K562 (cell line): ENCODE measurements around the gene ZNF716. TPM values are rescaled to one million over a fixed set of nuclear protein-coding genes. Genes with fewer than 3 reads are reported as not detected.

Experiments
- ATAC-seq: fragments of 200-7000 bp; cut with Tn5 transposase; 3 replicates; pipeline ENCODE4 v1.9.1; 2020; ENCODE audit warnings: moderate library complexity
- BruUV-seq: library from RNA; stranded (reverse); fragments of 400-500 nt; replicated peaks from 2 replicates; lab custom pipeline; 2021; lab: Mats Ljungman, UMichigan
- CTCF ChIA-PET: fragments of 300-600 bp; formaldehyde crosslinking; extraction: SDS; loops from one replicate; lab custom pipeline; 2021; ENCODE audit warnings: low intra/inter-chr PET ratio; lab: Yijun Ruan, JAX
- POLR2A ChIA-PET: fragments of 300-600, 350-650 bp; sonication (Branson Sonifier 250); formaldehyde crosslinking; extraction: SDS; loops from one replicate; lab custom pipeline; 2021; ENCODE audit warnings: antibody characterized with exemption, inconsistent platforms; lab: Yijun Ruan, JAX
- DNase-seq, 4 experiments: peaks; one replicate each; pipeline versions ENCODE4 v3.0.0 to v3.0.0-alpha.2; 2011 to 2018; ENCODE audit warnings: low spot score in 3 of 4, mixed read lengths in 3 of 4; ENCODE audit errors: extremely low read depth in 1 of 4
- FAIRE-seq: peaks from 2 replicates; lab custom pipeline; 2011; peaks lifted over from hg19 to GRCh38; lab: Jason Lieb, UNC
- H2AFZ ChIP-seq: 2 replicates; pipeline ENCODE4 v1.6.0; 2011; ENCODE audit warnings: low read depth, low read length, control low read depth, inconsistent platforms
- H3K27ac ChIP-seq: fragments of 200-600 bp; 3 replicates; pipeline ENCODE4 v1.8.0; 2011; ENCODE audit warnings: low read depth, mild to moderate bottlenecking, control low read depth, inconsistent platforms, low read length, moderate library complexity, mixed read lengths; ENCODE audit errors: extremely low read depth
- H3K27me3 ChIP-seq, 2 experiments: fragments of 300-600 bp in 1 of 2; 2 replicates in 1 of 2; 3 replicates in 1 of 2; pipeline versions ENCODE4 v1.6.0 to v1.8.0; 2011; ENCODE audit warnings: inconsistent platforms in 2 of 2, low read length in 2 of 2, mild to moderate bottlenecking in 1 of 2, mixed read lengths in 1 of 2, moderate library complexity in 1 of 2; ENCODE audit not compliant: control insufficient read depth in 2 of 2, insufficient read depth in 2 of 2
- H3K36me3 ChIP-seq: fragments of 300-600 bp; 3 replicates; pipeline ENCODE4 v1.8.0; 2011; ENCODE audit warnings: mild to moderate bottlenecking, low read length, inconsistent platforms; ENCODE audit not compliant: control insufficient read depth, insufficient read depth
- H3K4me1 ChIP-seq, 2 experiments: fragments of 200-600 bp in 1 of 2; replicated peaks in 1 of 2; 2 replicates in 1 of 2; 3 replicates in 1 of 2; pipeline versions ENCODE4 v1.5.1 to v1.8.0; 2011; ENCODE audit warnings: inconsistent platforms in 2 of 2, low read length in 2 of 2, mild to moderate bottlenecking in 1 of 2, mixed read lengths in 1 of 2, moderate library complexity in 1 of 2; ENCODE audit not compliant: control insufficient read depth in 2 of 2, insufficient read depth in 2 of 2
- H3K4me2 ChIP-seq: 2 replicates; pipeline ENCODE4 v1.6.1; 2011; ENCODE audit warnings: low read length, control low read depth, inconsistent platforms, mixed read lengths; ENCODE audit not compliant: insufficient read depth
- H3K4me3 ChIP-seq: fragments of 200-600 bp; sonication (generic), shearing (Covaris generic); 2 replicates; pipeline ENCODE4 v1.5.1; 2016; ENCODE audit warnings: control low read depth, inconsistent platforms
- H3K79me2 ChIP-seq: fragments of 200-600 bp; 3 replicates; pipeline ENCODE4 v1.8.0; 2011; ENCODE audit warnings: low read length, inconsistent platforms; ENCODE audit not compliant: control insufficient read depth, insufficient read depth
- H3K9ac ChIP-seq, 2 experiments: 2 replicates each; pipeline versions ENCODE4 v1.6.0 to v1.6.1; 2011; ENCODE audit warnings: low read depth in 2 of 2, low read length in 2 of 2, control low read depth in 1 of 2, inconsistent platforms in 1 of 2, mild to moderate bottlenecking in 1 of 2, mixed read lengths in 1 of 2; ENCODE audit not compliant: insufficient read depth in 1 of 2
- H3K9me1 ChIP-seq: one replicate; pipeline ENCODE4 v1.6.0; 2011; ENCODE audit warnings: inconsistent platforms, mild to moderate bottlenecking, low read length, moderate library complexity; ENCODE audit not compliant: control insufficient read depth, insufficient read depth
- H3K9me3 ChIP-seq: replicated peaks from 2 replicates; pipeline ENCODE4 v1.5.1; 2011; ENCODE audit warnings: low read depth, low read length, inconsistent platforms; ENCODE audit not compliant: control insufficient read depth, insufficient read depth
- H4K20me1 ChIP-seq: replicated peaks from 2 replicates; pipeline ENCODE4 v1.6.1; 2011; ENCODE audit warnings: low read length, inconsistent platforms, mixed read lengths; ENCODE audit not compliant: control insufficient read depth, insufficient read depth
- ATF4 ChIP-seq: fragments of 450-650 bp; formaldehyde crosslinking; IDR thresholded peaks from 2 replicates; pipeline ENCODE4 v1.4.0; 2022; ENCODE audit warnings: mild to moderate bottlenecking, moderate library complexity
- BCOR ChIP-seq: fragments of 450-650 bp; IDR thresholded peaks from 2 replicates; pipeline ENCODE4 v1.6.1; 2016
- E4F1 ChIP-seq: fragments of 250-450 bp; sonication (Bioruptor Pico); IDR thresholded peaks from 2 replicates; pipeline ENCODE4 v1.5.0; 2021; ENCODE audit warnings: mild to moderate bottlenecking, borderline replicate concordance
- KAT2B ChIP-seq: IDR thresholded peaks from one replicate; pipeline ENCODE4 v1.6.1; 2012; ENCODE audit warnings: low read depth, mild to moderate bottlenecking, control low read depth, inconsistent platforms, low read length, moderate library complexity
- PBX2 ChIP-seq, 2 experiments: IDR thresholded peaks in 1 of 2; conservative IDR thresholded peaks in 1 of 2; 2 replicates each; pipeline ENCODE4 v1.6.1; 2016; ENCODE audit warnings: low read depth in 2 of 2, mild to moderate bottlenecking in 1 of 2, missing compliant biosample characterization in 1 of 2, missing genetic modification characterization in 1 of 2, moderate library complexity in 1 of 2
- POLR2A ChIP-seq: fragments of 450-650 bp; conservative IDR thresholded peaks from 2 replicates; pipeline ENCODE4 v1.6.1; 2016
- POU5F1 ChIP-seq: fragments of 150-350 bp; IDR thresholded peaks from 2 replicates; pipeline ENCODE4 v1.6.1; 2014; ENCODE audit warnings: borderline replicate concordance, low read length, low read depth, mild to moderate bottlenecking; ENCODE audit not compliant: partially characterized antibody
- WGBS: fragments of 100-300 bp; shearing (Covaris generic); methylation state at CpG from one replicate; pipeline ENCODE4 v1.1.6; 2016; ENCODE audit warnings: low coverage, mixed read lengths; ENCODE audit not compliant: insufficient coverage; ENCODE audit errors: missing lambda C conversion rate; 5-methylcytosine and 5-hydroxymethylcytosine counted together
- in situ Hi-C: fragments of 300-500 bp; cut with MboI; formaldehyde crosslinking; loops from 4 replicates; pipeline ENCODE4 v1.15.0; 2018; ENCODE audit warnings: inconsistent platforms, mixed read lengths
- intact Hi-C: fragments of 100-400 bp; cut with micrococcal nuclease; formaldehyde crosslinking; loops from 2 replicates; pipeline ENCODE4 v1.14.2; 2022
- polyA plus RNA-seq, 8 experiments: library from polyadenylated mRNA; depleted of rRNA in 4 of 8; stranded (reverse) in 5 of 8; unstranded in 3 of 8; fragments of >200 nt; fragmentation: Nextera tagmentation in 2 of 8; fragmentation: Illumina TruSeq in 1 of 8; extraction: Ambion mirVana in 2 of 8; extraction: Trizol in 1 of 8; gene quantifications; 2 replicates each; pipeline versions ENCODE4 v1.2.1 to v1.2.3, GENCODE V29; 2011 to 2014; ENCODE audit warnings: inconsistent platforms in 1 of 8, missing spikeins in 1 of 8
- total RNA-seq, 7 experiments: library from RNA; depleted of rRNA in 6 of 7; stranded (reverse); fragments of >200 nt in 6 of 7; fragmentation: Illumina TruSeq in 2 of 7; extraction: Trizol in 2 of 7; gene quantifications; 2 replicates each; pipeline versions ENCODE4 v1.2.1 to v1.2.3, GENCODE V29; 2011 to 2021; ENCODE audit warnings: low replicate concordance in 1 of 7

The ZNF716 gene
- total and polyA plus RNA-seq, 9 of the 15 experiments (the other 6 are each of a cell fraction or from before 2014, with no cell fraction given), result not detected

GRCh38 chr7:57416601-57417358 is 33.2 kb upstream of the ZNF716 start:
- H3K9me1 ChIP-seq, result no peaks in the 10 kb centered on the region
- no peaks in the 10 kb centered on the region for H3K4me1 ChIP-seq
- intact Hi-C loops (no loop called here), in situ Hi-C loops (no loop called here)
- H3K27ac ChIP-seq, result no peak overlapping the region
- H3K9ac ChIP-seq, result no peak overlapping the region
- H3K4me3 ChIP-seq, result no peak overlapping the region
- no peaks in the 10 kb centered on the region for H4K20me1 ChIP-seq
- no peaks in the 10 kb centered on the region for H3K27me3 ChIP-seq
- WGBS, result 0% methylated on average over 7 of the region's 8 CpGs
- CTCF ChIA-PET, result no interaction called here
- no peak for DNase-seq
- POLR2A ChIA-PET, result no interaction called here
- FAIRE-seq, result no peak
- BruUV-seq, result no TSS peak
- ATAC-seq, result no peak
- no peaks in the 10 kb centered on the region for H3K36me3 ChIP-seq
- TF ChIP-seq ATF4 (CRISPR knock-in tag), result no peak
- no peak for TF ChIP-seq POLR2A
- TF ChIP-seq PBX2 (CRISPR knock-in tag; IDR thresholded peaks at IDR 0.05; ENCODE audit: low read depth), result no peak
- no peak for TF ChIP-seq PBX2 (tag; conservative IDR thresholded peaks at IDR 0.05; ENCODE audit: low read depth)
- no peak for TF ChIP-seq BCOR
- no peak for TF ChIP-seq KAT2B
- TF ChIP-seq POU5F1, result no peak
- TF ChIP-seq E4F1 (CRISPR knock-in tag), result no peak
- H3K79me2 ChIP-seq, result no peaks in the 10 kb centered on the region
- no peak overlapping the region for H3K4me2 ChIP-seq
- H3K9me3 ChIP-seq, result no peaks in the 10 kb centered on the region
- no peak overlapping the region for H2AFZ ChIP-seq
